ENCODE results near the gene LENG1. TPM values are rescaled to one million over a fixed set of nuclear protein-coding genes. Genes with fewer than 3 reads are reported as not detected.

LENG1 gene
- total and polyA plus RNA-seq, 10 donors = 7.4 to 14.6 (median 9.0) TPM

DNA sequence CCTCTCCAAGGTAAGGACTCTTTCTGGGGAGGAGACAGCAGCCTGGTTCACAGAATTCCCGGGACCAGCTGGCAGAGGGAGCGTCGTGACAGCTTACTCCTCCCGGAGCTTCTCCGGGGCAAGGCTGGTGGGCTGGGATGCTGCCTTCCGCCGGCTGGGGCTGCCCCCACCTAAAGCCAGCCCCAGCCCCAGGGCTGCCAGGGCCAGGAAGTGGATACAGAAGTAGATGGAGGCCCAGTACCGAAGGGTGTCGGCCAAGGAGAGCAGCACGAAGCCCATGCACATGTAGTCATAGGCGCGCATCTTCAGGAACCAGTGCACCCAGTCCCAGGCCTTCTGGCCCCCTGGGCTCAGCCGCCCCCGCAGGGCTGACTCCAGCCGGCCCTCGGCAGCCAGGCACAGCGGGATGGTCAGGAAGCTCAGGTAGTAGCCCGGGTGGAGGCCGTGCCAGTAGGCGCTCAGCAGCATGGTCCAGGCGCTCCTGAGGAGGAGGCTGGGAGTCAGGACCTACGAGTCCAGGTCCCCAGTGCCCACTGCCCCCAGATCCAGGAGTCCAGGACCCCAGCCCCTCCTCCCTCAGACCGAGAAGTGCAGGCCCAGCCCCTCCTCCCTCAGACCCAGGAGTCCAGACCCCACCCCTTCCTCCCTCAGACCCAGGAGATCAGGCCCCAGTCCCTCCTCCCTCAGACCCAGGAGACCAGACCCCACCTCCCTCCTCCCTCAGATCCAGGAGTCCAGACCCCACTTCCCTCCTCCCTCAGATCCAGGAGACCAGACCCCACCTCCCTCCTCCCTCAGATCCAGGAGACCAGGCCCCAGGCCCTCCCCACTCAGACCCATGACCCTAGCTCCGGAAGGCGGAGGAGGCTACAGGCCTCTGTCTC lies 14.7 kb upstream of the LENG1 start:
- H3K4me3 ChIP-seq = no peak overlapping the region
- peaks cover 0 to 20% (median 0%) of the 10 kb centered on the region in 7 donors for H3K27me3 ChIP-seq (replicated peaks in 1 of 7)
- peaks cover 5 to 21% (median 14%) of the 10 kb centered on the region in 6 donors for H3K4me1 ChIP-seq
- TF ChIP-seq POLR2AphosphoS5 (IDR thresholded peaks at IDR 0.05) = no peak
- TF ChIP-seq POLR2A (IDR thresholded peaks at IDR 0.05) = no peak
- TF ChIP-seq, protein P1, sequence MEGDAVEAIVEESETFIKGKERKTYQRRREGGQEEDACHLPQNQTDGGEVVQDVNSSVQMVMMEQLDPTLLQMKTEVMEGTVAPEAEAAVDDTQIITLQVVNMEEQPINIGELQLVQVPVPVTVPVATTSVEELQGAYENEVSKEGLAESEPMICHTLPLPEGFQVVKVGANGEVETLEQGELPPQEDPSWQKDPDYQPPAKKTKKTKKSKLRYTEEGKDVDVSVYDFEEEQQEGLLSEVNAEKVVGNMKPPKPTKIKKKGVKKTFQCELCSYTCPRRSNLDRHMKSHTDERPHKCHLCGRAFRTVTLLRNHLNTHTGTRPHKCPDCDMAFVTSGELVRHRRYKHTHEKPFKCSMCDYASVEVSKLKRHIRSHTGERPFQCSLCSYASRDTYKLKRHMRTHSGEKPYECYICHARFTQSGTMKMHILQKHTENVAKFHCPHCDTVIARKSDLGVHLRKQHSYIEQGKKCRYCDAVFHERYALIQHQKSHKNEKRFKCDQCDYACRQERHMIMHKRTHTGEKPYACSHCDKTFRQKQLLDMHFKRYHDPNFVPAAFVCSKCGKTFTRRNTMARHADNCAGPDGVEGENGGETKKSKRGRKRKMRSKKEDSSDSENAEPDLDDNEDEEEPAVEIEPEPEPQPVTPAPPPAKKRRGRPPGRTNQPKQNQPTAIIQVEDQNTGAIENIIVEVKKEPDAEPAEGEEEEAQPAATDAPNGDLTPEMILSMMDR (IDR thresholded peaks at IDR 0.05 in 8 of 11, conservative IDR thresholded peaks at IDR 0.05 in 3 of 11) = no peak
- no peaks in the 10 kb centered on the region for H3K9me3 ChIP-seq
- peaks cover 0 to 50% (median 7%) of the 10 kb centered on the region in 6 donors for H3K36me3 ChIP-seq
- no peak for DNase-seq
- no peak overlapping the region for H3K27ac ChIP-seq
- WGBS, 5 donors = 75 to 82% (median 79%) methylated on average over 16 to 25 of the region's 25 CpGs
- intact Hi-C loops (cut with DNase I; ENCODE audit: low total_unique reads) = no loop called here

DNA sequence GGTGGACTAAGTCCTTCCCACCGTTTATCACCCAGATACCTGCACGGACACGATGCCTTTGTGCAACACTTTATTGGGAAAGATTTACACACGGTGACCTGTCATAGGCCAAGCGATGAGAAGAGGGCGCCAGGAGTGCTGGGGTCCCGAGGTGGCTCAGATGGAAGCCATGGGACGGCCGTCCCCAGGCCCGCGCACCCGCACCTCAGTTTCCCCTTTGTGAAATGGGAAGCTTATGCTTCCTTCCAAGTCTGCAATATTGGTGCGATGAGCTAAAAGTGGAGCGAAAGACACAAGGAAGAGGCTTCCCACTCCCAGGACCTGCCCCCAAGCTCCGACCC lies 13.8 kb upstream of the LENG1 start:
- DNase-seq = no peak
- WGBS, 5 donors = 41 to 52% (median 49%) methylated on average over 15 of the region's 15 CpGs
- H3K27me3 ChIP-seq (replicated peaks in 1 of 7) = peaks cover 0 to 20% (median 0%) of the 10 kb centered on the region in 7 donors
- H3K36me3 ChIP-seq = peaks cover 0 to 41% (median 3%) of the 10 kb centered on the region in 6 donors
- TF ChIP-seq POLR2AphosphoS5 (IDR thresholded peaks at IDR 0.05) = no peak
- TF ChIP-seq, protein P1 (IDR thresholded peaks at IDR 0.05 in 8 of 11, conservative IDR thresholded peaks at IDR 0.05 in 3 of 11) = no peak
- no peak for TF ChIP-seq POLR2A (IDR thresholded peaks at IDR 0.05)
- intact Hi-C loops (cut with DNase I; ENCODE audit: low total_unique reads) = no loop called here
- no peak overlapping the region for H3K27ac ChIP-seq
- H3K9me3 ChIP-seq = no peaks in the 10 kb centered on the region
- no peak overlapping the region for H3K4me3 ChIP-seq
- peaks cover 5 to 27% (median 17%) of the 10 kb centered on the region in 6 donors for H3K4me1 ChIP-seq

DNA sequence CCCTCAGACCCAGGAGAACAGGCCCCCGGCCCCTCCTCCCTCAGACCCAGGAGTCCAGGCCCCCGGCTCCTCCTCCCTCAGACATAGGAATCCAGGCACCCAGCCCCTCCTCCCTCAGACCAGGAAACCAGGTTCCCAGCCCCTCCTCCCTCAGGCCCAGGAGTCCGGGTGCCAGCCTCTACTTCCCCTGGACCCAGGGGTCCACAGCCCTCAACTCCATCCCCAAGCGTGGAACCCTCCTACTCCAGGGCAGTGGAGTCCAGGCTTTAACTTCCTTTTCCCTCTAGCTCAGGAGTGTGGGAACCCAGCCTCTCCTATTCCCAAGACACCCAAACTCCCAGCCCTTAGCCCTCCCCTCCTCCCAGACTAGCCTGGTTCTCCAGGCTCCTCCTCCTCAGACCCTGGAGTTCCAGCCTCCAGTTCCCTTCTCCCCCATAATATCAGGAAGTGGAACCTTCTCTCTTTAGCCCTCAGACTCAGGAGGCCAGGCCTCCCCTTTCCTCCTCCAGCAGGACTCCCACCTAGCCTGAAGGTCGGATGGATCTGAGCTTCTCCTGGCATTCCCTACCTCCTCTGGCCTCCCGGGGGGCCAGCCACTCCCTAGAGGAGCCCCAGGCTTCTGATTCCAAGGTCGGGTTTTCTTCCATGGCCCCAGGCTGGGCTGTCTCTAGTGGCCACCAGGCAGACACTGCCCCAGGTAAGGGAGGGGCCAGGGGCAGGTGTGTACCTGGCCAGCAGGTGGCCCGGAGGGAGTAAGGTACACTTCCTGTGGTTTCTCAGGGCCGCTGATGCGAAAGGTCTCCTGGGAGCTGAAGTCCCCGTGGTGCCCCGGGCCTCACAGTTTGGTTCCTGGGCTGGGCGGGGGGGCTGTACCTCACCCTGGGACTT lies 13.2 kb upstream of the LENG1 start, which contains the start of gene TMC4:
Gene TMC4 (minus strand): TSS at position 690 of the 888 bp plus-strand sequence. CDS start 43 bp downstream, at position 647.
- peaks cover 0 to 35% (median 0%) of the 10 kb centered on the region in 6 donors for H3K36me3 ChIP-seq
- no peak within 1 kb of the TSS for H3K4me3 ChIP-seq
- no peak for DNase-seq
- no peak for TF ChIP-seq POLR2A (IDR thresholded peaks at IDR 0.05)
- TF ChIP-seq, protein P1 (IDR thresholded peaks at IDR 0.05 in 8 of 11, conservative IDR thresholded peaks at IDR 0.05 in 3 of 11) = peak in 2 of 11 experiments; percentile 6 to 18
- peak; percentile 7 to 58 (median 11) for TF ChIP-seq POLR2AphosphoS5 (IDR thresholded peaks at IDR 0.05)
- 17 to 26% (median 22%) methylated on average over 7 to 13 of the region's 13 CpGs for WGBS, 5 donors
- no peaks in the 10 kb centered on the region for H3K9me3 ChIP-seq
- intact Hi-C loops (cut with DNase I; ENCODE audit: low total_unique reads) = no loop called here
- peaks cover 5 to 32% (median 20%) of the 10 kb centered on the region in 6 donors for H3K4me1 ChIP-seq
- no peak within 1 kb of the TSS for H3K27ac ChIP-seq
- peaks cover 0 to 25% (median 4%) of the 10 kb centered on the region in 7 donors for H3K27me3 ChIP-seq (replicated peaks in 1 of 7)

Measured in spleen (tissue), 11 donors.